DOHH2 (cell line): Measurements from ENCODE around the gene CACNA2D2.

Experiments
- EZH2phosphoT487 ChIP-seq: fragments of 200-600 bp; sonication (generic); IDR thresholded peaks from 2 replicates; pipeline ENCODE4 v1.6.1; 2017; ENCODE audit warnings: borderline replicate concordance, mild to moderate bottlenecking, antibody characterized with exemption, low read length, moderate library complexity, mixed read lengths
- TF ChIP-seq, protein P1 (sequence below): fragments of 200-600 bp; sonication (generic); IDR thresholded peaks from one replicate; pipeline ENCODE4 v1.5.1; 2014; ENCODE audit warnings: antibody characterized with exemption, mild to moderate bottlenecking, low read depth, low read length; ENCODE audit not compliant: poor library complexity, severe bottlenecking

- TF ChIP-seq, protein P1, sequence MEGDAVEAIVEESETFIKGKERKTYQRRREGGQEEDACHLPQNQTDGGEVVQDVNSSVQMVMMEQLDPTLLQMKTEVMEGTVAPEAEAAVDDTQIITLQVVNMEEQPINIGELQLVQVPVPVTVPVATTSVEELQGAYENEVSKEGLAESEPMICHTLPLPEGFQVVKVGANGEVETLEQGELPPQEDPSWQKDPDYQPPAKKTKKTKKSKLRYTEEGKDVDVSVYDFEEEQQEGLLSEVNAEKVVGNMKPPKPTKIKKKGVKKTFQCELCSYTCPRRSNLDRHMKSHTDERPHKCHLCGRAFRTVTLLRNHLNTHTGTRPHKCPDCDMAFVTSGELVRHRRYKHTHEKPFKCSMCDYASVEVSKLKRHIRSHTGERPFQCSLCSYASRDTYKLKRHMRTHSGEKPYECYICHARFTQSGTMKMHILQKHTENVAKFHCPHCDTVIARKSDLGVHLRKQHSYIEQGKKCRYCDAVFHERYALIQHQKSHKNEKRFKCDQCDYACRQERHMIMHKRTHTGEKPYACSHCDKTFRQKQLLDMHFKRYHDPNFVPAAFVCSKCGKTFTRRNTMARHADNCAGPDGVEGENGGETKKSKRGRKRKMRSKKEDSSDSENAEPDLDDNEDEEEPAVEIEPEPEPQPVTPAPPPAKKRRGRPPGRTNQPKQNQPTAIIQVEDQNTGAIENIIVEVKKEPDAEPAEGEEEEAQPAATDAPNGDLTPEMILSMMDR: no peak
- TF ChIP-seq EZH2phosphoT487: no peak
Measured at GRCh38 chr3:50341996-50342650, 161.3 kb downstream of the CACNA2D2 start.
